MM.1S (cell line): Measurements from ENCODE around the gene KCNG3.

Source experiments
- CTCF ChIP-seq: fragments of 300-600 bp; sonication (generic); IDR thresholded peaks from 2 replicates; pipeline ENCODE4 v1.5.1; 2016; ENCODE audit warnings: antibody characterized with exemption, low read length, mixed read lengths
- EZH2 ChIP-seq: fragments of 300-600 bp; sonication (generic); optimal IDR thresholded peaks from 2 replicates; pipeline ENCODE3; 2017; ENCODE audit warnings: low read depth, mild to moderate bottlenecking, antibody characterized with exemption, low read length, mixed read lengths
- EZH2phosphoT487 ChIP-seq: fragments of 300-600 bp; sonication (generic); IDR thresholded peaks from 2 replicates; pipeline ENCODE4 v1.6.1; 2018; ENCODE audit warnings: antibody characterized with exemption, low read length

- TF ChIP-seq EZH2 (no peak), CTCF (no peak), EZH2phosphoT487 (no peak)
These were observed 29.2 kb downstream of the KCNG3 start for GRCh38 chr2:42464631-42465030.
